Measurements from ENCODE around the gene GIPR. TPM values are rescaled to one million over a fixed set of nuclear protein-coding genes. Genes with fewer than 3 reads are reported as not detected.

GIPR gene, protein sequence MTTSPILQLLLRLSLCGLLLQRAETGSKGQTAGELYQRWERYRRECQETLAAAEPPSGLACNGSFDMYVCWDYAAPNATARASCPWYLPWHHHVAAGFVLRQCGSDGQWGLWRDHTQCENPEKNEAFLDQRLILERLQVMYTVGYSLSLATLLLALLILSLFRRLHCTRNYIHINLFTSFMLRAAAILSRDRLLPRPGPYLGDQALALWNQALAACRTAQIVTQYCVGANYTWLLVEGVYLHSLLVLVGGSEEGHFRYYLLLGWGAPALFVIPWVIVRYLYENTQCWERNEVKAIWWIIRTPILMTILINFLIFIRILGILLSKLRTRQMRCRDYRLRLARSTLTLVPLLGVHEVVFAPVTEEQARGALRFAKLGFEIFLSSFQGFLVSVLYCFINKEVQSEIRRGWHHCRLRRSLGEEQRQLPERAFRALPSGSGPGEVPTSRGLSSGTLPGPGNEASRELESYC
- total RNA-seq (2021; ENCODE audit: unreplicated experiment) (2.0 TPM), Bru-seq, nascent RNA (percentile 37 among the genes with signal in this experiment), BruChase-seq, experiment 1, labeled RNA remaining after a 2-hour chase (percentile 37 among the genes with signal in this experiment), BruChase-seq, experiment 2, labeled RNA remaining after a 6-hour chase (percentile 40 among the genes with signal in this experiment)
- 1.9 TPM for polyA plus RNA-seq (2012; ENCODE audit: insufficient read length)
- long read RNA-seq, partial matches to known transcripts, result 0 of 2 reads
- long read RNA-seq, other reads (novel, unspliced or antisense), result 2 of 2 reads

DNA sequence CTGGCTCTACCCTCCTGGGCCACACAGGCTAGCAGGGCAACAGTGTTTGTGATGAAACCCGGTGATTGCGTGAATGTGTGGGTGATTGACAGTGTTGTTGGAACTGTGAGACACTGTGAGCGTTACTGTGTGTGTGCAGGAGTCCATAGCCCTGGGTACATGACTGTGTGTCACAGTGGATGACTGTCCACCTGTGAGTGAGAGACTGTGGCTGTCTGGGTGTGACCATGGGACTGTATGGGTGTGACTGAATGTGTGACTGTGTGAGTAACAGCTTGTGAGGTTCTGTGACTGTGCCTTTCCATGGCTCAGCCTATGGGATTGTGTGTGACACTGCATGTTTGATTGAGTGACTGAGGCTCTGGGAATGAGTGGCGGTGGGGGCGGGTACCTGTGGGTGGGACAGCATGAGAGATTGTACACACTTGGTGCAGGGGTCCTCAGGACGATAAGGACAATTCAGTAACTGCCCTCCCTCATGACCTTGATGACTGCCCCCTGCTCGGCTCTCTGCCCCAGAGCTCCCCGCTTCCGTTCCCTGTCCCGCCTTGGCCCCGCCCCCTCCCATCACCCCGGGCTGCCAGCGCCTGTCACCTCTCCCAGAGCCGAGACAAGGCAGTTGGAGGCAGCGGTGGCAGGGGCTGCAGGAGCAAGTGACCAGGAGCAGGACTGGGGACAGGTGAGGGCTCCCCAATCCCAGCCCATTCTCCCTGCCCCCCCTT is at the start of gene GIPR:
Gene GIPR (plus strand): TSS at position 602 of the 722 bp plus-strand sequence. CDS start 1,300 bp downstream, outside the sequence.
- ChIA-PET POLR2A (interaction anchor here (0.5 kb wide), 1 partner anchor 13 kb away, joined by 6 read pairs; no protein-coding TSS in a partner anchor), CTCF (no interaction called here)
- peak within 1 kb of the TSS; percentile 41 to 74 for H3K4me3 ChIP-seq (ENCODE audit: low read depth in 2 of 2, low read length in 2 of 2)
- ATAC-seq (peak; percentile 69), DNase-seq (ENCODE audit: low read depth, low spot score) (no peak)
- H3K4me1 ChIP-seq (ENCODE audit: control insufficient read depth, insufficient read depth, low read length), result no peaks in the 10 kb centered on the region
- peak within 1 kb of the TSS; percentile 42 for H3K27ac ChIP-seq (ENCODE audit: low read length)
- intact Hi-C loops (cut with micrococcal nuclease; ENCODE audit: unreplicated experiment) (no loop called here), in situ Hi-C loops (cut with HindIII; ENCODE audit: low pct_unique_long_range_greater_than_20kb, low sequenced_read_pairs) (no loop called here)
- H3K27me3 ChIP-seq (ENCODE audit: control insufficient read depth, insufficient read depth, low read length), result no peaks in the 10 kb centered on the region
- no TSS peak for BruUV-seq (replicated peaks)
- H3K9me3 ChIP-seq (ENCODE audit: control insufficient read depth, insufficient read depth, low read depth, low read length), result no peaks in the 10 kb centered on the region
- H3K36me3 ChIP-seq (ENCODE audit: control insufficient read depth, insufficient read depth, low read length), result no peaks in the 10 kb centered on the region; the same call in 1 of the 2 replicates
- TF ChIP-seq POLR2AphosphoS5 (IDR thresholded peaks at IDR 0.05; ENCODE audit: low read depth, low read length) (no peak), SIN3A (IDR thresholded peaks at IDR 0.05; ENCODE audit: borderline replicate concordance, insufficient read depth, low read depth, low read length) (no peak), TCF7L2 (IDR thresholded peaks at IDR 0.05; ENCODE audit: low read depth, low read length) (no peak)
- TF ChIP-seq, protein P1, sequence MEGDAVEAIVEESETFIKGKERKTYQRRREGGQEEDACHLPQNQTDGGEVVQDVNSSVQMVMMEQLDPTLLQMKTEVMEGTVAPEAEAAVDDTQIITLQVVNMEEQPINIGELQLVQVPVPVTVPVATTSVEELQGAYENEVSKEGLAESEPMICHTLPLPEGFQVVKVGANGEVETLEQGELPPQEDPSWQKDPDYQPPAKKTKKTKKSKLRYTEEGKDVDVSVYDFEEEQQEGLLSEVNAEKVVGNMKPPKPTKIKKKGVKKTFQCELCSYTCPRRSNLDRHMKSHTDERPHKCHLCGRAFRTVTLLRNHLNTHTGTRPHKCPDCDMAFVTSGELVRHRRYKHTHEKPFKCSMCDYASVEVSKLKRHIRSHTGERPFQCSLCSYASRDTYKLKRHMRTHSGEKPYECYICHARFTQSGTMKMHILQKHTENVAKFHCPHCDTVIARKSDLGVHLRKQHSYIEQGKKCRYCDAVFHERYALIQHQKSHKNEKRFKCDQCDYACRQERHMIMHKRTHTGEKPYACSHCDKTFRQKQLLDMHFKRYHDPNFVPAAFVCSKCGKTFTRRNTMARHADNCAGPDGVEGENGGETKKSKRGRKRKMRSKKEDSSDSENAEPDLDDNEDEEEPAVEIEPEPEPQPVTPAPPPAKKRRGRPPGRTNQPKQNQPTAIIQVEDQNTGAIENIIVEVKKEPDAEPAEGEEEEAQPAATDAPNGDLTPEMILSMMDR (IDR thresholded peaks at IDR 0.05), result no peak
- TF ChIP-seq, protein P2, sequence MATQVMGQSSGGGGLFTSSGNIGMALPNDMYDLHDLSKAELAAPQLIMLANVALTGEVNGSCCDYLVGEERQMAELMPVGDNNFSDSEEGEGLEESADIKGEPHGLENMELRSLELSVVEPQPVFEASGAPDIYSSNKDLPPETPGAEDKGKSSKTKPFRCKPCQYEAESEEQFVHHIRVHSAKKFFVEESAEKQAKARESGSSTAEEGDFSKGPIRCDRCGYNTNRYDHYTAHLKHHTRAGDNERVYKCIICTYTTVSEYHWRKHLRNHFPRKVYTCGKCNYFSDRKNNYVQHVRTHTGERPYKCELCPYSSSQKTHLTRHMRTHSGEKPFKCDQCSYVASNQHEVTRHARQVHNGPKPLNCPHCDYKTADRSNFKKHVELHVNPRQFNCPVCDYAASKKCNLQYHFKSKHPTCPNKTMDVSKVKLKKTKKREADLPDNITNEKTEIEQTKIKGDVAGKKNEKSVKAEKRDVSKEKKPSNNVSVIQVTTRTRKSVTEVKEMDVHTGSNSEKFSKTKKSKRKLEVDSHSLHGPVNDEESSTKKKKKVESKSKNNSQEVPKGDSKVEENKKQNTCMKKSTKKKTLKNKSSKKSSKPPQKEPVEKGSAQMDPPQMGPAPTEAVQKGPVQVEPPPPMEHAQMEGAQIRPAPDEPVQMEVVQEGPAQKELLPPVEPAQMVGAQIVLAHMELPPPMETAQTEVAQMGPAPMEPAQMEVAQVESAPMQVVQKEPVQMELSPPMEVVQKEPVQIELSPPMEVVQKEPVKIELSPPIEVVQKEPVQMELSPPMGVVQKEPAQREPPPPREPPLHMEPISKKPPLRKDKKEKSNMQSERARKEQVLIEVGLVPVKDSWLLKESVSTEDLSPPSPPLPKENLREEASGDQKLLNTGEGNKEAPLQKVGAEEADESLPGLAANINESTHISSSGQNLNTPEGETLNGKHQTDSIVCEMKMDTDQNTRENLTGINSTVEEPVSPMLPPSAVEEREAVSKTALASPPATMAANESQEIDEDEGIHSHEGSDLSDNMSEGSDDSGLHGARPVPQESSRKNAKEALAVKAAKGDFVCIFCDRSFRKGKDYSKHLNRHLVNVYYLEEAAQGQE (IDR thresholded peaks at IDR 0.05; ENCODE audit: insufficient read depth in 1 of 2, low read depth in 2 of 2, low read length in 1 of 2), result no peak

DNA sequence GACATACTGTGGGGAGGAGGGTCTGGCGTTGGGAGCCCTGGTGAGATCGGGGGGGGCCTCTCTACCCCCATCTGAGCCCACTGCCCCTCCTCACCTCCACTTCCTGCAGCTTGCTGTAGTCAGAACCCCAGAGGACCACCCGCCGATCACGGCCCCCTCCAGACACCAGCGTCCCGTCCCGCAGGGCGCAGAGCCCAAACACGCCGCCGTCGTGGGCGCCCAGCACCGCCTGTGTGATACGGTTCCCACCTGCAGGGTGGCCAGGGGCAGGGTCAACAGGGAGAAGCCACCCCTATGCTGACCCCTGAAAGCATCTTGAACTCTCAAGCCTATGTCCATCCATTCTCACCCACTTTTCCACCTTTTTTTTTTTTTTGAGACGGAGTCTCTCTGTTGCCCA is 46.6 kb upstream of the GIPR start:
- no TSS peak for BruUV-seq (replicated peaks)
- no peak for TF ChIP-seq TCF7L2 (IDR thresholded peaks at IDR 0.05; ENCODE audit: low read depth, low read length)
- TF ChIP-seq SIN3A (IDR thresholded peaks at IDR 0.05; ENCODE audit: borderline replicate concordance, insufficient read depth, low read depth, low read length), result no peak
- TF ChIP-seq, protein P1 (IDR thresholded peaks at IDR 0.05), result no peak
- no peak for TF ChIP-seq POLR2AphosphoS5 (IDR thresholded peaks at IDR 0.05; ENCODE audit: low read depth, low read length)
- TF ChIP-seq, protein P2 (IDR thresholded peaks at IDR 0.05; ENCODE audit: insufficient read depth in 1 of 2, low read depth in 2 of 2, low read length in 1 of 2), result no peak
- intact Hi-C loops (cut with micrococcal nuclease; ENCODE audit: unreplicated experiment), result no loop called here

More for the DNA sequence above, 46.6 kb upstream of the GIPR start:
- H3K27ac ChIP-seq (ENCODE audit: low read length), result no peak overlapping the region
- CTCF ChIA-PET, result no interaction called here
- no peak for DNase-seq (ENCODE audit: low read depth, low spot score)
- H3K9me3 ChIP-seq (ENCODE audit: control insufficient read depth, insufficient read depth, low read depth, low read length), result no peaks in the 10 kb centered on the region
- no peaks in the 10 kb centered on the region for H3K27me3 ChIP-seq (ENCODE audit: control insufficient read depth, insufficient read depth, low read length)
- POLR2A ChIA-PET, result no interaction called here
- H3K4me3 ChIP-seq (ENCODE audit: low read depth in 2 of 2, low read length in 2 of 2), result no peak overlapping the region
- in situ Hi-C loops (cut with HindIII; ENCODE audit: low pct_unique_long_range_greater_than_20kb, low sequenced_read_pairs), result no loop called here
- H3K4me1 ChIP-seq (ENCODE audit: control insufficient read depth, insufficient read depth, low read length), result no peaks in the 10 kb centered on the region
- no peak for ATAC-seq
- no peaks in the 10 kb centered on the region for H3K36me3 ChIP-seq (ENCODE audit: control insufficient read depth, insufficient read depth, low read length)
